GM19025 (cell line): ENCODE data around the gene YES1.
"Not testable (repeated sequence)": the region's sequence is repeated elsewhere in the genome, so short reads cannot be mapped to it uniquely, and the experiment has no call there.

Experiments used
- ATAC-seq: cut with Tn5 transposase; IDR thresholded peaks from one replicate; pipeline ENCODE4 v1.9.1; 2021; ENCODE audit warnings: mild to moderate bottlenecking, low read depth, moderate library complexity; ENCODE audit not compliant: unreplicated experiment

Gene YES1

GRCh38 chr18:693466-694187 is 118.4 kb downstream of the YES1 start:
- no peak for ATAC-seq

DNA sequence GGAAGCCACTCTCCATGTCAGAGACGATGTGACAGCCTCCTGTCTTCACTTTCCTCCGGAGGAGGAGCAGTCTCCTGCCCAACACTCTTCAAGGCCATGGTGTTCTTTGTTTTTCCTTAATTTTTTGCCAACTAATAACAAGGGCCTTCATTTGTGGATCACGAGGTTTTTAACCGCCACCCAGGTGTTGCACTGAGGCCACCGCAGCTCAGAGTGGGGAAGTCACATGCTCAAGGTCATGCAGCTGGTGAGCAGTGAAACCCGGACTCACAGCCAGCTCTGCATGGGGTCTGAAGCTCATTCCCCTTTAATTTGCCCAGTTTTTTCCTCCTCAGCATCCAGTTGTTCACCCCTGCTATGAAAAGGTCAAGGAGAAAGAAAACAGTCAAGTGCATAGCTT is 119.2 kb downstream of the YES1 start:
- no peak for ATAC-seq

- ATAC-seq, result no peak
Measured at GRCh38 chr18:688323-688722, 123.7 kb downstream of the YES1 start.

GRCh38 chr18:686339-687111 is 125.5 kb downstream of the YES1 start:
- no peak for ATAC-seq

DNA sequence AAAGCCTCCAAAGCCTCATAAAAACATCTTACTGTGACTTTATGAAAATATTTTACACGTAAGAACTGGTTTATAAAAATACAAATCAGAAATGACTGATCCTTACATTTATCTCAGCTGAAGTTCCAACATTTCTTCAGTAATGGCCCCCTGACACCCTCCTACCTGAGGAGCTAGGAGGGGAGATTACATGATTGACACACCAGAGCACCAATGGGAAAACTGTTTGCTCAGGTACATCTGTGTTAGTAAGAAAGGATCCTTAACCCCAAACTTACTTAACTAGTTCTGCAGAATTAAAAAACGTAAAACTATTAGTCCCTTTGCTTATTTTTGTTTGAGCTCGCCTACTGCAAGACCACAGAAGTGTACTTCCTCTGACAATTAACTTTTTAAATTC is 126.6 kb downstream of the YES1 start:
- no peak for ATAC-seq

DNA sequence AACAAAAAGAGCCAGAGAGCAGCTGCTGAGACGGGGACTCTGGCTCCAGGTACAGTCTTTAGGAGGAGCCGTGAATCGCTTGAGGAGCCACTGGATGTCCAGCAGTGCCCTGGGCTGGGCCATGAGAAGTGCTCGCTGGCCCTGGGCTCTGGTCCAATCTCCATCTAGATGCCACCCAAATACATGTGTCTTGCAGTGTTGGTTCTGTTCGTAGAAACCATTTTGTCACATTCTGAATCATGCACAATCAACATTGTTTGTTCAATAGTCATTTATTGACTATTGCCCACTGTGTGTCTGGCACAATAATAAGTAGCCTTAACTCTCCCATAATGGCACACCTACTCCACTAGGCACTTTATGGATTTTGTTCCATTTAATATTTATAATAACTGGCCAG is 128.5 kb downstream of the YES1 start:
- ATAC-seq, result no peak

DNA sequence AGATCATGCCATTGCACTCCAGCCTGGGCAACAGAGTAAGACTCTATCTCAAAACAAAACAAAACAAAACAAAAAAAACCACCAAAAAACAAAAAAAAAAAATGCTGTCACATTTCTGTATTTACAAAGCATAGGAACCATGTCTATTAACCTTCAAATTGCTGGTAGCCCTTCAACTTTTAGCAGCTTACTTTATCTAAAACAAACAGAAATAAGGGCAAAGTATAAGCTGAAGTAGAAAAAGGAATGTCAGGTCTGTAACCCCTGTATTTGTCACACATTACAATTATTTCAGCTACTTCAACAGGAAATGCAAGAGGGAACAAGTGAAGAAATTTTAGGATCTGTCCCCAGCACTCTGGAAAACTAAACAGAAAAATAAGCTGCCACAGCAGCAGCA is 129.2 kb downstream of the YES1 start:
- ATAC-seq, result no peak

GRCh38 chr18:682416-682815 is 129.6 kb downstream of the YES1 start:
- ATAC-seq, result not testable (repeated sequence)

- no peak for ATAC-seq
Measured at GRCh38 chr18:681985-682384, 130.1 kb downstream of the YES1 start.

DNA sequence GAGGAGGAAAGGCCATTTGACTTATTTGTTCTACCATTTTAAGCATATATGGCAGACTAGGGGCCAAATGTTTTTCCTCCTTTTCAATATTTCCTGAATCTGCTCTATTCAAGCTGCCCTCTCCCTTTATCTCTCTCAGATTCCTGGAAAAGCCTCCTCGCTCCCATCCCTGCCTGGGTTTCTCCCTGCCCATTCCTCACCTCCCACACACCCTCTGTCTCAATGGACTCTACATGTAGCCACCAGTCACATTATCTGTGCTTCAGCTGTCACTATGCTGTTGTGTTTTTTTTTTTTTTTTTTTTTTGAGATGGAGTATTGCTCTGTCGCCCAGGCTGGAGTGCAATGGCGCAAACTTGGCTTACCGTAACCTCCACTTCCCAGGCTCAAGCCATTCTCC is 131.7 kb downstream of the YES1 start:
- ATAC-seq, result no peak

- ATAC-seq, result no peak
Measured at GRCh38 chr18:679516-679915, 132.5 kb downstream of the YES1 start.

DNA sequence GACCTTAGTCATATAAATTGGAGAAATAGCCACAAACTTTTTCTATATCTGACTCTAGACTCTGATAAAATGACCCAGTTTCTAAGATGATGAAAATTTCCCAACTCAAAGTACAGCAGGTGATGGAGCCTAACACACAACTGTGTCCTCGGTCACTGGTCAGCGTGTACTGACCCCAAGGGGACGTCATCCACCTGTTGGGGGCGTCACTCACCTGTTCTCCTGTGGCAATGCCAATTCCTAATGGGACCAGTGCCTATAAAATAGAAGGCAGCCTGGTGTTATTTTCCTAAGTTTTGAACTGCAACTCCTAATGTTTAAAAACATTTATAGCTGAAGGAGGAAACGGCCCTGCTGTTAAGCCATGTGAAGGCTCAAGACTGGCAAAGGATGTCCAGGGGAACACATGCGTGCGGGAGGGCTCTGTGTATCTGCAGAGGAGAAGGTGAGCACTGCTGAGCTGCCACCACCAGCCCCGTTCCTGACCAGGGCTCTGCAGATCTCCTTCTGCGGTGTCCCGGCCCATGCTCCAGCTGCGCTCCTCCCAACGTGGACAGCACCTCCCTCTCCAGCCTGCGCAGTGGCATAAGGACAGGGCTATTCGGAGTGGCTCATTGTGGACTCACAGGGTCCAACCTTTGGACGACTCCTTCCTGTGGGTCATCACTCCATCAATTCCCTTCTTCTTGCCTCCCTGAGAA is 133.4 kb downstream of the YES1 start:
- ATAC-seq, result no peak

- ATAC-seq, result no peak
Measured at GRCh38 chr18:677951-678381, 134.1 kb downstream of the YES1 start.

DNA sequence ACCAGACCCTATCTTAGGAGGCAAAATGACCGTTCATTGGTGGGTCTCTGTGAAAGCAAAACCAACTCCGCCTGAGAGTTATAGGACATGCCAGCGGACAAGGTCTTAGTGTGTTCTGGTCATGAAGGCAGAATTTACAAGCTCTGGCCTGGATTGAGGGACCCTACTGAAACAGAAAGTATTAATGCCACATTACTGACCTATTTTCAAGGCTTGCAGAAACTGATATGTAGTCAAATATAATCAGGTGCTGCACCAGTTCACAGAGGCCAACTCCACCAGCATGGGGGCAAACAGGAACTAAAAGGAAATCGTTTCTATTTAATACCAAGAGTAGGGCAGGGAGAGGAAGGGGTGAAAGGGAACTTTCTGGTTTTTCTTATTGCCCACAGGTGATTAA is 134.9 kb downstream of the YES1 start:
- ATAC-seq, result peak; percentile 66

- ATAC-seq, result no peak
Measured at GRCh38 chr18:676736-677135, 135.3 kb downstream of the YES1 start.

GRCh38 chr18:676069-676468 is 136.0 kb downstream of the YES1 start:
- ATAC-seq, result no peak

DNA sequence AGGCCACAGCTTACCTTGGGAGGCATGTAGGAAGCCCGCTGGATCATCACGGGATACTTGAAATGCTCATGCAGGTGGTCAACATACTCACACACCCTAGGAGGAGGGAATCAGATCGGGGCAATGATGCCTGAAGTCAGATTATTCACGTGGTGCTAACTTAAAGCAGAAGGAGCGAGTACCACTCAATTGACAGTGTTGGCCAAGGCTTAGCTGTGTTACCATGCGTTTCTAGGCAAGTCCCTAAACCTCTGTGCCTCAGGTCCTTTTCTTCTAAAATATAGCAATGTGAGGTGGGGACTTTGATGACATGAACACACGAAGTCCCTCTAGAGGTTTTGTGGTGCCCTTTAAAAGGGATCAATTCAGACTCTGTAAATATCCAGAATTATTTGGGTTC is 136.7 kb downstream of the YES1 start:
- ATAC-seq, result no peak

DNA sequence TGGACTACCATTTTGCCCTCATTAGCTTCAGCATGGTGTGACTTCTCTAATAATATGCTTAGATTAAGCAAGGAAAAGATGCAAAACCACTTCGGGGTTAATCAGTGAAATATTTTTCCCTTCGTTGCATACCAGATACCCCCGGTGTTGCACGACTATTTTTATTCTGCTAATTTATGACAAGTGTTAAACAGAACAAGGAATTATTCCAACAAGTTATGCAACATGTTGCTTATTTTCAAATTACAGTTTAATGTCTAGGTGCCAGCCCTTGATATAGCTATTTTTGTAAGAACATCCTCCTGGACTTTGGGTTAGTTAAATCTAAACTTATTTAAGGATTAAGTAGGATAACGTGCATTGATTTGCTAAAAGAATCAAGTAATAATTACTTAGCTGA is 138.3 kb downstream of the YES1 start:
- ATAC-seq, result no peak

GRCh38 chr18:673317-673716 is 138.7 kb downstream of the YES1 start:
- no peak for ATAC-seq
